PC-3 (cell line): ENCODE results near the gene GNG10.

Experiments used
- CTCF ChIP-seq: fragments of 300-600 bp; sonication (generic); conservative IDR thresholded peaks from 2 replicates; pipeline ENCODE4 v1.5.1; 2017; ENCODE audit warnings: antibody characterized with exemption, low read depth, mild to moderate bottlenecking, low read length
- EZH2 ChIP-seq: fragments of 300-600 bp; sonication (generic); IDR thresholded peaks from one replicate; pipeline ENCODE4 v1.6.1; 2017; ENCODE audit warnings: antibody characterized with exemption, mild to moderate bottlenecking, low read length; ENCODE audit not compliant: unreplicated experiment
- EZH2phosphoT487 ChIP-seq: fragments of 300-600 bp; sonication (generic); IDR thresholded peaks from 2 replicates; pipeline ENCODE4 v1.6.1; 2018; ENCODE audit warnings: mild to moderate bottlenecking, antibody characterized with exemption, low read length, borderline replicate concordance

GRCh38 chr9:111630182-111630963 lies 31.0 kb upstream of the GNG10 start:
- TF ChIP-seq CTCF (no peak), EZH2phosphoT487 (no peak), EZH2 (no peak)
